ENCODE results near the gene ANKRD49. TPM values are rescaled to one million over a fixed set of nuclear protein-coding genes. Genes with fewer than 3 reads are reported as not detected.

Gene ANKRD49
- polyA plus RNA-seq, 4 donors = 14.2 to 33.8 (median 26.7) TPM

- Histone ChIP-seq H3K27ac (ENCODE audit: low read depth in 1 of 3, low read length in 2 of 3) (peak overlapping the region in 1 of 3 donors; percentile 39), H3K36me3 (ENCODE audit: control insufficient read depth in 3 of 3, insufficient read depth in 2 of 3, low read depth in 1 of 3, low read length in 3 of 3) (no peaks in the 10 kb centered on the region), H3K4me1 (ENCODE audit: control insufficient read depth in 3 of 3, insufficient read depth in 2 of 3, low read depth in 1 of 3, low read length in 2 of 3) (peaks cover 0 to 10% (median 3%) of the 10 kb centered on the region in 3 donors), H3K9me3 (ENCODE audit: control insufficient read depth in 2 of 2, insufficient read depth in 1 of 2, low read depth in 1 of 2, low read length in 1 of 2) (no peaks in the 10 kb centered on the region), H3K27me3 (ENCODE audit: control insufficient read depth in 3 of 3, insufficient read depth in 3 of 3, low read length in 3 of 3) (no peaks in the 10 kb centered on the region), H3K4me3 (ENCODE audit: low read depth in 1 of 3, low read length in 3 of 3) (no peak overlapping the region)
- WGBS, 3 donors = 18 to 43% (median 19%) methylated on average over 2 of the region's 2 CpGs
- no peak for FAIRE-seq
- DNase-seq = peak; percentile 79 to 83
Observed at GRCh38 chr11:94513091-94513490, 19.3 kb downstream of the ANKRD49 start.

GRCh38 chr11:94515398-94515797 is 21.6 kb downstream of the ANKRD49 start:
- Histone ChIP-seq H3K9me3 (ENCODE audit: control insufficient read depth in 2 of 2, insufficient read depth in 1 of 2, low read depth in 1 of 2, low read length in 1 of 2) (no peaks in the 10 kb centered on the region), H3K27ac (ENCODE audit: low read depth in 1 of 3, low read length in 2 of 3) (no peak overlapping the region), H3K36me3 (ENCODE audit: control insufficient read depth in 3 of 3, insufficient read depth in 2 of 3, low read depth in 1 of 3, low read length in 3 of 3) (no peaks in the 10 kb centered on the region), H3K27me3 (ENCODE audit: control insufficient read depth in 3 of 3, insufficient read depth in 3 of 3, low read length in 3 of 3) (no peaks in the 10 kb centered on the region), H3K4me1 (ENCODE audit: control insufficient read depth in 3 of 3, insufficient read depth in 2 of 3, low read depth in 1 of 3, low read length in 2 of 3) (peaks cover 0 to 10% (median 3%) of the 10 kb centered on the region in 3 donors), H3K4me3 (ENCODE audit: low read depth in 1 of 3, low read length in 3 of 3) (no peak overlapping the region)
- FAIRE-seq (no peak), DNase-seq (no peak)
- WGBS, 3 donors = 81 to 87% (median 84%) methylated on average over 2 of the region's 2 CpGs

- H3K27ac ChIP-seq (ENCODE audit: low read depth in 1 of 3, low read length in 2 of 3) = no peak overlapping the region
- no peaks in the 10 kb centered on the region for H3K9me3 ChIP-seq (ENCODE audit: control insufficient read depth in 2 of 2, insufficient read depth in 1 of 2, low read depth in 1 of 2, low read length in 1 of 2)
- no peaks in the 10 kb centered on the region for H3K36me3 ChIP-seq (ENCODE audit: control insufficient read depth in 3 of 3, insufficient read depth in 2 of 3, low read depth in 1 of 3, low read length in 3 of 3)
- no peaks in the 10 kb centered on the region for H3K27me3 ChIP-seq (ENCODE audit: control insufficient read depth in 3 of 3, insufficient read depth in 3 of 3, low read length in 3 of 3)
- H3K4me1 ChIP-seq (ENCODE audit: control insufficient read depth in 3 of 3, insufficient read depth in 2 of 3, low read depth in 1 of 3, low read length in 2 of 3) = peaks cover 0 to 10% (median 3%) of the 10 kb centered on the region in 3 donors
- WGBS, 3 donors = 0 to 49% (median 44%) methylated on average over 1 of the region's 1 CpG
- DNase-seq = no peak
- no peak for FAIRE-seq
- H3K4me3 ChIP-seq (ENCODE audit: low read depth in 1 of 3, low read length in 3 of 3) = no peak overlapping the region
Observed at GRCh38 chr11:94516725-94517124, 22.9 kb downstream of the ANKRD49 start.

DNA sequence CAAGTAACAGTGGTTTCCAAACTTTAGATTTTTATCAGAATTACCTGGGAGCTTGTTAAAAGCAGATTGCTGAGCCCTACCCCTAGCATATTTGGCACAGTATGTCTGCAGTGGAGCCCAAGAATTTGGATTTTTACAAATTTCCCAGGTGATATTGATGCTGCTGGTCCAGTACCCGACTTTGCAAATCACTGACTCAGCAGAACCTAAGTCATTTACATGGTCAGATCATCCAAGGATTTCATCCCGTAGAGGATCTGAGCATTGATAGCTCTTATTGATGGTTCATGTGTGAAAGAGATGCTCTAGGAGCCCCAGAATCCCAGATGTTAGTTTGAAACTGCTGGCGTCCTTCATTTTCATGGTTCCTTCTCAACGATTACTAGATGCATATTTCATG is 24.5 kb downstream of the ANKRD49 start:
- H3K9me3 ChIP-seq (ENCODE audit: control insufficient read depth in 2 of 2, insufficient read depth in 1 of 2, low read depth in 1 of 2, low read length in 1 of 2) = no peaks in the 10 kb centered on the region
- no peak for DNase-seq
- WGBS, 3 donors = 65 to 82% (median 65%) methylated on average over 4 of the region's 4 CpGs
- H3K27ac ChIP-seq (ENCODE audit: low read depth in 1 of 3, low read length in 2 of 3) = no peak overlapping the region
- H3K27me3 ChIP-seq (ENCODE audit: control insufficient read depth in 3 of 3, insufficient read depth in 3 of 3, low read length in 3 of 3) = no peaks in the 10 kb centered on the region
- H3K4me1 ChIP-seq (ENCODE audit: control insufficient read depth in 3 of 3, insufficient read depth in 2 of 3, low read depth in 1 of 3, low read length in 2 of 3) = peaks cover 0 to 5% (median 2%) of the 10 kb centered on the region in 3 donors
- H3K36me3 ChIP-seq (ENCODE audit: control insufficient read depth in 3 of 3, insufficient read depth in 2 of 3, low read depth in 1 of 3, low read length in 3 of 3) = no peaks in the 10 kb centered on the region
- FAIRE-seq = no peak
- no peak overlapping the region for H3K4me3 ChIP-seq (ENCODE audit: low read depth in 1 of 3, low read length in 3 of 3)

DNA sequence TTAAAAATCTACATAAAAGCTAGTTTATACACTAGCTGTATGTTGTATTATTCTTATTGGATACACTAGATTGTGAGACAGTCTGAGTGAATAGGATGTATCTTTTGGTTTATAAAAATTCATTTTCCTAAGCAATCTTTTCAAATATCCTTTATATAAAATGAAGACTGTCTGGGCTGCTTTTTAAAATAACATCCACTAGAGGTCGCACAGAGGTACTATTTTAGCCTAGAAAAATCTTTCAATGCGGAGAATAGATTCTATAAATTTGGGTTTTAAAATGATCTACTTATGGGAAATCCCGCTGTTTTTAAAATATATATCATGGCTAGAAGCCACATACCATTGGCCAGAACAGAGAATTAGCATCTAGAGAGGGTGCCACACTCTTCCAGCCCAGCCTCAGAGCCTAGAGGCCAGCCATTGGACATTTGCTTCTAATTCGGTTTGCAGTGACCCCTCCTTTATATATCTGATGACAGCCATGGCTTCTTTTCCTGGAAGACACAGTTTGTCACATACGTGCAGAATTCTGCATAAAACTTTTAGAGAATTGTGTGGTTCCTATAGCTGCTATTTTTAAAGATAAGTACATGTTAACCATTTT is 25.8 kb downstream of the ANKRD49 start:
- DNase-seq (peak; percentile 48 to 56), FAIRE-seq (peak; percentile 82)
- H3K4me3 ChIP-seq (ENCODE audit: low read depth in 1 of 3, low read length in 3 of 3) = no peak overlapping the region
- WGBS, 3 donors = 2 to 11% (median 7%) methylated on average over 5 of the region's 5 CpGs
- H3K36me3 ChIP-seq (ENCODE audit: control insufficient read depth in 3 of 3, insufficient read depth in 2 of 3, low read depth in 1 of 3, low read length in 3 of 3) = no peaks in the 10 kb centered on the region
- peaks cover 0 to 1% (median 0%) of the 10 kb centered on the region in 3 donors for H3K27me3 ChIP-seq (ENCODE audit: control insufficient read depth in 3 of 3, insufficient read depth in 3 of 3, low read length in 3 of 3)
- H3K4me1 ChIP-seq (ENCODE audit: control insufficient read depth in 3 of 3, insufficient read depth in 2 of 3, low read depth in 1 of 3, low read length in 2 of 3) = no peaks in the 10 kb centered on the region
- no peaks in the 10 kb centered on the region for H3K9me3 ChIP-seq (ENCODE audit: control insufficient read depth in 2 of 2, insufficient read depth in 1 of 2, low read depth in 1 of 2, low read length in 1 of 2)
- H3K27ac ChIP-seq (ENCODE audit: low read depth in 1 of 3, low read length in 2 of 3) = no peak overlapping the region

DNA sequence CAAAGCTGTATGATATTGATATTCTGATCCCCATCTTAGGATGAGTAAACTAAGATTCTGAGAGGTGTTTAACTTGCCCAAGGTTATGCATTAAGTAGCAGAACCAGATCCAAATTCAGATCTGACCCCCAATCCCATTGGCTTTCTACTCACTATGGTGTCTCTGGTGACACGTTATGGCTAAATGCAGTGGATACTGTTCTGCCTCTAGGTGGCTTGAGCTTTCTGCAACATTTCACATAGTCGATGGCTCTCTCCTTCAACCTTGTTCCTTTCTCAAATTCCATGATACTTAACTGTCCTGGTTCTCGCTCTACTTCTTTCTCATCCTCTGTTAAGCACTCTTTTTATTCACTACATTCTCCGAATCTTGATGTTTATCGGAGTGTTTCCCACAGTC is 27.9 kb downstream of the ANKRD49 start:
- 29 to 66% (median 44%) methylated on average over 5 of the region's 5 CpGs for WGBS, 3 donors
- Histone ChIP-seq H3K4me3 (ENCODE audit: low read depth in 1 of 3, low read length in 3 of 3) (no peak overlapping the region), H3K4me1 (ENCODE audit: control insufficient read depth in 3 of 3, insufficient read depth in 2 of 3, low read depth in 1 of 3, low read length in 2 of 3) (peaks cover 0 to 7% (median 0%) of the 10 kb centered on the region in 3 donors), H3K27me3 (ENCODE audit: control insufficient read depth in 3 of 3, insufficient read depth in 3 of 3, low read length in 3 of 3) (peaks cover 0 to 1% (median 0%) of the 10 kb centered on the region in 3 donors), H3K36me3 (ENCODE audit: control insufficient read depth in 3 of 3, insufficient read depth in 2 of 3, low read depth in 1 of 3, low read length in 3 of 3) (no peaks in the 10 kb centered on the region), H3K9me3 (ENCODE audit: control insufficient read depth in 2 of 2, insufficient read depth in 1 of 2, low read depth in 1 of 2, low read length in 1 of 2) (no peaks in the 10 kb centered on the region), H3K27ac (ENCODE audit: low read depth in 1 of 3, low read length in 2 of 3) (no peak overlapping the region)
- FAIRE-seq (no peak), DNase-seq (peak; percentile 48 to 56)

DNA sequence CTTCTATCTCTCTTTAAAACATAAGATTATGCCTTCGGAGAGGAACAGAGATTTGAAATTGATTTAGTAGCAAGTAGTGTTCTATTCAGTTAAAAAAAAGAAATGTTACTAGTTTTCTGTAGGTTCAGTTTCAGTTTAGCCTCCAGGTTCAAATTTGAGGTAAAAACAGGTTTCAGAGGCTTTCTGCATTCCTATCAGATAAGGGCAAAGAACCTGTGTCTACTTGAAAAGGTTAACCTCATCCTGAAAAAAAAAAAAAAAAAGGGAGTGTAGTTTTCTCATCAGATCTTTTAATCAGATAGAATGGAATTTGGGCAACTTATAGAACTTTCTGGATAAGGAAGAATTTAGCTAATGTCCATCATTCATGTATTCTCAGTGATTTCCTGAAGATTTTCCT is 30.6 kb downstream of the ANKRD49 start:
- FAIRE-seq = no peak
- Histone ChIP-seq H3K27ac (ENCODE audit: low read depth in 1 of 3, low read length in 2 of 3) (no peak overlapping the region), H3K4me1 (ENCODE audit: control insufficient read depth in 3 of 3, insufficient read depth in 2 of 3, low read depth in 1 of 3, low read length in 2 of 3) (peaks cover 0 to 7% (median 0%) of the 10 kb centered on the region in 3 donors), H3K4me3 (ENCODE audit: low read depth in 1 of 3, low read length in 3 of 3) (no peak overlapping the region), H3K27me3 (ENCODE audit: control insufficient read depth in 3 of 3, insufficient read depth in 3 of 3, low read length in 3 of 3) (peaks cover 0 to 1% (median 0%) of the 10 kb centered on the region in 3 donors), H3K9me3 (ENCODE audit: control insufficient read depth in 2 of 2, insufficient read depth in 1 of 2, low read depth in 1 of 2, low read length in 1 of 2) (no peaks in the 10 kb centered on the region), H3K36me3 (ENCODE audit: control insufficient read depth in 3 of 3, insufficient read depth in 2 of 3, low read depth in 1 of 3, low read length in 3 of 3) (no peaks in the 10 kb centered on the region)
- WGBS, 3 donors = 85 to 94% (median 87%) methylated on average over 1 of the region's 1 CpG
- DNase-seq = no peak

DNA sequence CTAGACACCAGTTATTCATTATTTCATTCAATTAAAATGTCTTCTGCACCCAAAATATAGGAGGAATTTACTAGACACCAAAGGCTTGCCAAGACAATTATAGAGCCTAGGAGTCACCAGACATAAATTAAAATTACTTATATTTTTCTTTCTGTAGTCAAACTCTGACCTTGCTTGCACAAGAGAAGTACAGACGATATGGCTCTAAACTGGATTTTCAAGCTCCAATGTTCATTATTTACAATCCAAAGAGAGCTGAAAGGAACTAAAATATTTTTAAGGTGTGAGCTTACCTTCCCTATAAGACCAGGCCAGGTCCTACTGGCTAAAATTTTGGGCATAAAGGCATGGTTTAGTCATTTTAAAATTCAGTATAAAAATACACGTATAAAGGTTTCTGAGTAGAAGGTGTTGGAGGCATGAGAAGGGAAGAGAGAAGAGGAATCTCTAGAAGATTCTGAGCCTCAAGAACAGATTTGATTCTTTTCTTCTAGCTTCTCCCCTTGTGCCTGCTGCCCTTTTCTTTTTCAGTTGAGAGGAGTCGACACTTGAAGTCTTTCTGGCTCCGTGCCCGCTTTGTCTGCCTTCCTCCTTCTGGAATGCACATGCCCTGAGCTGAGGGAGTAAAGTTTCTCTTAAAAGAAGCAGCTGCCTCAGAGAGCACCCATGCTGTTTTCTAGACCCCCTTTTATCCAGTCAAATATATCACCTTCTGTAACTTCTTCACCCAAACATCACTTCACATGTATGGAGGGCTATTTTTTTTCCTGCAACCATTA is 32.0 kb downstream of the ANKRD49 start:
- Histone ChIP-seq H3K9me3 (ENCODE audit: control insufficient read depth in 2 of 2, insufficient read depth in 1 of 2, low read depth in 1 of 2, low read length in 1 of 2) (no peaks in the 10 kb centered on the region), H3K4me3 (ENCODE audit: low read depth in 1 of 3, low read length in 3 of 3) (no peak overlapping the region), H3K27me3 (ENCODE audit: control insufficient read depth in 3 of 3, insufficient read depth in 3 of 3, low read length in 3 of 3) (peaks cover 0 to 1% (median 0%) of the 10 kb centered on the region in 3 donors), H3K4me1 (ENCODE audit: control insufficient read depth in 3 of 3, insufficient read depth in 2 of 3, low read depth in 1 of 3, low read length in 2 of 3) (peaks cover 0 to 7% (median 0%) of the 10 kb centered on the region in 3 donors), H3K36me3 (ENCODE audit: control insufficient read depth in 3 of 3, insufficient read depth in 2 of 3, low read depth in 1 of 3, low read length in 3 of 3) (no peaks in the 10 kb centered on the region), H3K27ac (ENCODE audit: low read depth in 1 of 3, low read length in 2 of 3) (no peak overlapping the region)
- DNase-seq = peak; percentile 49 to 87
- WGBS, 3 donors = 10 to 37% (median 31%) methylated on average over 5 of the region's 5 CpGs
- no peak for FAIRE-seq
